K562 (cell line): ENCODE data around the gene SEC24C. TPM values are rescaled to one million over a fixed set of nuclear protein-coding genes. Genes with fewer than 3 reads are reported as not detected.

Experiments used
- BMI1 ChIP-seq: fragments of 150-350 bp; IDR thresholded peaks from 2 replicates; pipeline ENCODE4 v1.6.1; 2014; ENCODE audit warnings: low read length
- COPS2 ChIP-seq: fragments of 450-650 bp; conservative IDR thresholded peaks from 2 replicates; pipeline ENCODE4 v1.6.1; 2016; ENCODE audit warnings: mild to moderate bottlenecking, moderate library complexity
- GABPA ChIP-seq: fragments of 200-800 bp; sonication (Bioruptor generic); conservative IDR thresholded peaks from 2 replicates; pipeline ENCODE4 v1.6.1; 2016; ENCODE audit warnings: low read depth, missing genetic modification characterization, missing compliant biosample characterization
- GATAD2A ChIP-seq: fragments of 450-650 bp; IDR thresholded peaks from 2 replicates; pipeline ENCODE4 v1.6.1; 2017
- GTF2F1 ChIP-seq: IDR thresholded peaks from 2 replicates; pipeline ENCODE4 v1.6.1; 2011; ENCODE audit warnings: low read depth, low read length, improper control_type of control experiment
- HDAC3 ChIP-seq: fragments of 450-650 bp; IDR thresholded peaks from 2 replicates; pipeline ENCODE4 v1.6.1; 2018; ENCODE audit warnings: borderline replicate concordance, mild to moderate bottlenecking, moderate library complexity; ENCODE audit not compliant: partially characterized antibody
- KHSRP ChIP-seq: fragments of 450-650 bp; IDR thresholded peaks from 2 replicates; pipeline ENCODE4 v1.6.1; 2017
- KLF6 ChIP-seq: fragments of 250-450 bp; sonication (Bioruptor Pico); IDR thresholded peaks from 2 replicates; pipeline ENCODE4 v1.4.0; 2020; ENCODE audit warnings: mild to moderate bottlenecking, moderate library complexity, borderline replicate concordance
- LCOR ChIP-seq: sonication (generic); formaldehyde crosslinking; IDR thresholded peaks from 2 replicates; pipeline ENCODE4 v1.8.0; 2022; ENCODE audit warnings: mild to moderate bottlenecking, missing genetic modification reagents
- POLR2AphosphoS2 ChIP-seq: IDR thresholded peaks from 2 replicates; pipeline ENCODE4 v1.6.1; 2012; ENCODE audit warnings: low read length, improper control_type of control experiment
- POLR3G ChIP-seq: IDR thresholded peaks from 2 replicates; pipeline ENCODE4 v1.6.1; 2011; ENCODE audit not compliant: insufficient read length, insufficient replicate concordance; ENCODE audit errors: extremely low read depth
- SMAD1 ChIP-seq: fragments of 150-350 bp; IDR thresholded peaks from 2 replicates; pipeline ENCODE4 v1.6.1; 2014; ENCODE audit warnings: low read length, low read depth; ENCODE audit not compliant: partially characterized antibody
- SMC3 ChIP-seq: conservative IDR thresholded peaks from 2 replicates; pipeline ENCODE4 v1.6.1; 2011; ENCODE audit warnings: low read depth, low read length, improper control_type of control experiment; ENCODE audit not compliant: insufficient read depth
- SRSF7 ChIP-seq: fragments of 200-400 bp; formaldehyde crosslinking; optimal IDR thresholded peaks from 2 replicates; pipeline ENCODE3; 2017; ENCODE audit warnings: mild to moderate bottlenecking, low read depth, low read length
- TAF7 ChIP-seq: fragments of 450-650 bp; IDR thresholded peaks from 2 replicates; pipeline ENCODE4 v1.6.1; 2016; ENCODE audit warnings: missing genetic modification characterization, missing compliant biosample characterization
- ZNF184 ChIP-seq: sonication (generic); formaldehyde crosslinking; IDR thresholded peaks from 2 replicates; pipeline ENCODE4 v1.5.0; 2020; ENCODE audit warnings: missing genetic modification reagents
- ZNF282 ChIP-seq: sonication (generic); formaldehyde crosslinking; IDR thresholded peaks from 2 replicates; pipeline ENCODE4 v1.8.1; 2023; ENCODE audit warnings: missing genetic modification reagents
- ZNF311 ChIP-seq: fragments of 250-450 bp; sonication (Bioruptor Pico); IDR thresholded peaks from 2 replicates; pipeline ENCODE4 v1.4.0; 2020; ENCODE audit warnings: mild to moderate bottlenecking, moderate library complexity
- ZNF347 ChIP-seq: fragments of 450-650 bp; formaldehyde crosslinking; IDR thresholded peaks from 2 replicates; pipeline ENCODE4 v1.4.0; 2020; ENCODE audit warnings: low read depth, mild to moderate bottlenecking, moderate library complexity
- ZNF699 ChIP-seq: fragments of 250-450 bp; sonication (Bioruptor Pico); IDR thresholded peaks from 2 replicates; pipeline ENCODE4 v1.8.0; 2021; ENCODE audit warnings: mild to moderate bottlenecking, moderate library complexity; ENCODE audit not compliant: insufficient replicate concordance
- ZNF707 ChIP-seq: fragments of 250-450 bp; sonication (Bioruptor Pico); conservative IDR thresholded peaks from 2 replicates; pipeline ENCODE4 v1.8.0; 2022; ENCODE audit warnings: inconsistent platforms, mild to moderate bottlenecking, moderate library complexity
- polyA plus RNA-seq, 8 experiments: library from polyadenylated mRNA; depleted of rRNA in 4 of 8; stranded (reverse) in 5 of 8; unstranded in 3 of 8; fragments of >200 nt; fragmentation: Nextera tagmentation in 2 of 8; fragmentation: Illumina TruSeq in 1 of 8; extraction: Ambion mirVana in 2 of 8; extraction: Trizol in 1 of 8; gene quantifications; 2 replicates each; pipeline versions ENCODE4 v1.2.1 to v1.2.3, GENCODE V29; 2011 to 2014; ENCODE audit warnings: inconsistent platforms in 1 of 8, missing spikeins in 1 of 8
- total RNA-seq, 7 experiments: library from RNA; depleted of rRNA in 6 of 7; stranded (reverse); fragments of >200 nt in 6 of 7; fragmentation: Illumina TruSeq in 2 of 7; extraction: Trizol in 2 of 7; gene quantifications; 2 replicates each; pipeline versions ENCODE4 v1.2.1 to v1.2.3, GENCODE V29; 2011 to 2021; ENCODE audit warnings: low replicate concordance in 1 of 7
- TF ChIP-seq, protein P1 (sequence below): fragments of 450-650 bp; IDR thresholded peaks from 2 replicates; pipeline ENCODE4 v1.6.1; 2016; ENCODE audit warnings: antibody characterized with exemption
- TF ChIP-seq, protein P2 (sequence below): fragments of 250-450 bp; sonication (Bioruptor Pico); IDR thresholded peaks from 2 replicates; pipeline ENCODE4 v1.9.0; 2021; ENCODE audit warnings: mild to moderate bottlenecking, inconsistent platforms
- TF ChIP-seq, protein P3 (sequence below): fragments of 250-450 bp; sonication (Bioruptor Pico); IDR thresholded peaks from 2 replicates; pipeline ENCODE4 v1.4.0; 2020; ENCODE audit warnings: borderline replicate concordance

SEC24C gene
- total and polyA plus RNA-seq, 9 of the 15 experiments (the other 6 are each of a cell fraction or from before 2014, with no cell fraction given), result 19.0 to 115 (median 70.5) TPM

DNA sequence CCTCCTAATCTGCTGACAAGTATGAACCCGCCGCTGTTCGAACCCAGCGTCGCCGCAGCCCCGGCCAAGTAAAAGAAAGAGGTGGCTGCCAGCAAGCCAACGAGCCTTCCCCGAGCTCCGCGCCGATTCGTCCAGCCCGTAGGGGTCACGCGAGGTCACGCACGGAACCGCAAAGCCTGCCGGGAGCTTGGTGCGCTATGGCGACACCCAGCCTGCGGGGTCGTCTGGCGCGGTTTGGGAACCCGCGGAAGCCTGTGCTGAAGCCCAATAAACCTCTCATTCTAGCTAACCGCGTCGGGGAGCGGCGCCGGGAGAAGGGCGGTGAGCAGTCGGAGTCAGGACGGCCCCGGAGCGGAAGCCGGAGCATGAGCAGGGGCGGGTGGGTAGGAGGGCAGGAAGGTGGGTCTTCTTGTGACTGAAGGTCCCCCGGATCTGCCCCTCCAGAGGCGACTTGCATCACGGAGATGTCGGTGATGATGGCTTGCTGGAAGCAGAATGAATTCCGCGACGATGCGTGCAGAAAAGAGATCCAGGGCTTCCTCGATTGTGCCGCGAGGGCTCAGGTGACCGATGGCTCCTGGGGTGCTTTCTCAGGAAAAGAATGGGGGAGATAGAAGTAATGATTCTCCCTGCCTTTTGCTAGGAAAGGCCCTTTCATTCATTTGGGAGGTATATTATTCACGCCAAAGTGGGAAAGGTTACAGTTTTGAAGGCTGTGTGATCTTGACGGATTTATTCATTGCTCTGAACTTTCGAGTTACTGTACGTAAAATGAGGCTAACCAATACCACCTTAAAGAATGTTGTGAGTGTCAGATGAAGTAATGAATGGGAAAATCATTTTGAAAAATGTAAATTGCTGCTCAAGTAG lies 37.9 kb downstream of the SEC24C start, which contains the start of gene CHCHD1 (continued):
- TF ChIP-seq ZNF184 (CRISPR knock-in tag) (no peak), POLR2AphosphoS2 (peak; percentile 50; the same call in 1 of the 2 replicates), ZNF707 (no peak), GATAD2A (0 out of 2 replicates have a peak, but pooled peaks have one; percentile 10), KHSRP (no peak), TAF7 (tag) (peak; percentile 90), ZNF699 (CRISPR knock-in tag) (no peak), KLF6 (peak; percentile 35; the same call in 1 of the 2 replicates), ZNF311 (CRISPR knock-in tag) (no peak), ZNF347 (CRISPR knock-in tag) (no peak), GTF2F1 (peak; percentile 80; the same call in 1 of the 2 replicates), SRSF7 (no peak), SMC3 (0 out of 2 replicates have a peak, but pooled peaks have one; percentile 12), BMI1 (no peak), SMAD1 (peak; percentile 70), COPS2 (no peak), LCOR (CRISPR knock-in tag) (peak; percentile 87; the same call in 1 of the 2 replicates), ZNF282 (CRISPR knock-in tag) (no peak), GABPA (tag) (0 out of 2 replicates have a peak, but pooled peaks have one; percentile 54), HDAC3 (no peak), POLR3G (no peak)
- TF ChIP-seq, protein P1, sequence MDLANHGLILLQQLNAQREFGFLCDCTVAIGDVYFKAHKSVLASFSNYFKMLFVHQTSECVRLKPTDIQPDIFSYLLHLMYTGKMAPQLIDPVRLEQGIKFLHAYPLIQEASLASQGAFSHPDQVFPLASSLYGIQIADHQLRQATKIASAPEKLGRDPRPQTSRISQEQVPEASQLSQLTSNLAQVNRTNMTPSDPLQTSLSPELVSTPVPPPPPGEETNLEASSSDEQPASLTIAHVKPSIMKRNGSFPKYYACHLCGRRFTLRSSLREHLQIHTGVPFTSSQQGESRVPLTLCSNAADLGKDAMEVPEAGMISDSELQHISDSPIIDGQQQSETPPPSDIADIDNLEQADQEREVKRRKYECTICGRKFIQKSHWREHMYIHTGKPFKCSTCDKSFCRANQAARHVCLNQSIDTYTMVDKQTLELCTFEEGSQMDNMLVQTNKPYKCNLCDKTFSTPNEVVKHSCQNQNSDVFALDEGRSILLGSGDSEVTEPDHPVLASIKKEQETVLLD, result peak; percentile 82; the same call in 1 of the 2 replicates
- TF ChIP-seq, protein P2, sequence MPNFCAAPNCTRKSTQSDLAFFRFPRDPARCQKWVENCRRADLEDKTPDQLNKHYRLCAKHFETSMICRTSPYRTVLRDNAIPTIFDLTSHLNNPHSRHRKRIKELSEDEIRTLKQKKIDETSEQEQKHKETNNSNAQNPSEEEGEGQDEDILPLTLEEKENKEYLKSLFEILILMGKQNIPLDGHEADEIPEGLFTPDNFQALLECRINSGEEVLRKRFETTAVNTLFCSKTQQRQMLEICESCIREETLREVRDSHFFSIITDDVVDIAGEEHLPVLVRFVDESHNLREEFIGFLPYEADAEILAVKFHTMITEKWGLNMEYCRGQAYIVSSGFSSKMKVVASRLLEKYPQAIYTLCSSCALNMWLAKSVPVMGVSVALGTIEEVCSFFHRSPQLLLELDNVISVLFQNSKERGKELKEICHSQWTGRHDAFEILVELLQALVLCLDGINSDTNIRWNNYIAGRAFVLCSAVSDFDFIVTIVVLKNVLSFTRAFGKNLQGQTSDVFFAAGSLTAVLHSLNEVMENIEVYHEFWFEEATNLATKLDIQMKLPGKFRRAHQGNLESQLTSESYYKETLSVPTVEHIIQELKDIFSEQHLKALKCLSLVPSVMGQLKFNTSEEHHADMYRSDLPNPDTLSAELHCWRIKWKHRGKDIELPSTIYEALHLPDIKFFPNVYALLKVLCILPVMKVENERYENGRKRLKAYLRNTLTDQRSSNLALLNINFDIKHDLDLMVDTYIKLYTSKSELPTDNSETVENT (CRISPR knock-in tag), result peak; percentile 78; the same call in 1 of the 2 replicates
- TF ChIP-seq, protein P3, sequence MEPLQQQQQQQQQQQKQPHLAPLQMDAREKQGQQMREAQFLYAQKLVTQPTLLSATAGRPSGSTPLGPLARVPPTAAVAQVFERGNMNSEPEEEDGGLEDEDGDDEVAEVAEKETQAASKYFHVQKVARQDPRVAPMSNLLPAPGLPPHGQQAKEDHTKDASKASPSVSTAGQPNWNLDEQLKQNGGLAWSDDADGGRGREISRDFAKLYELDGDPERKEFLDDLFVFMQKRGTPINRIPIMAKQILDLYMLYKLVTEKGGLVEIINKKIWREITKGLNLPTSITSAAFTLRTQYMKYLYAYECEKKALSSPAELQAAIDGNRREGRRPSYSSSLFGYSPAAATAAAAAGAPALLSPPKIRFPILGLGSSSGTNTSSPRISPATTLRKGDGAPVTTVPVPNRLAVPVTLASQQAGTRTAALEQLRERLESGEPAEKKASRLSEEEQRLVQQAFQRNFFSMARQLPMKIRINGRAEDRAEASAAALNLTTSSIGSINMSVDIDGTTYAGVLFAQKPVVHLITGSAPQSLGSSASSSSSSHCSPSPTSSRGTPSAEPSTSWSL (CRISPR knock-in tag), result no peak
